IMR-90 (cell line): ENCODE results near the gene PARL. TPM values are rescaled to one million over a fixed set of nuclear protein-coding genes. Genes with fewer than 3 reads are reported as not detected.

ENCODE experiments used
- ATAC-seq: fragments of 200-7000 bp; cut with Tn5 transposase; 2 replicates; pipeline ENCODE4 v1.9.1; 2020; ENCODE audit warnings: low read depth, mild to moderate bottlenecking, moderate library complexity
- BruUV-seq: library from RNA; stranded (reverse); fragments of 400-500 nt; replicated peaks from 2 replicates; lab custom pipeline; 2021; lab: Mats Ljungman, UMichigan
- CTCF ChIA-PET: fragments of 300-600 bp; formaldehyde crosslinking; extraction: SDS; loops from one replicate; lab custom pipeline; 2021; ENCODE audit warnings: antibody characterized with exemption; lab: Yijun Ruan, JAX
- POLR2A ChIA-PET: fragments of 300-600 bp; sonication (Branson Sonifier 250); formaldehyde crosslinking; loops from one replicate; lab custom pipeline; 2022; ENCODE audit warnings: antibody characterized with exemption; ENCODE audit not compliant: unreplicated experiment; lab: Charles Lee
- DNase-seq: peaks from one replicate; pipeline ENCODE4 v3.0.0; 2013
- H2AFZ ChIP-seq: replicated peaks from 2 replicates; pipeline ENCODE3; 2013; ENCODE audit warnings: low read length, mild to moderate bottlenecking; ENCODE audit not compliant: poor library complexity
- H2AK5ac ChIP-seq: 2 replicates; pipeline ENCODE4 v1.6.1; 2013; ENCODE audit warnings: low read depth, low read length, inconsistent platforms
- H2AK9ac ChIP-seq: replicated peaks from 2 replicates; pipeline ENCODE3; 2013; ENCODE audit warnings: mild to moderate bottlenecking, low read depth, low read length, moderate library complexity; ENCODE audit not compliant: poor library complexity
- H2BK120ac ChIP-seq: 2 replicates; pipeline ENCODE4 v1.6.1; 2013; ENCODE audit warnings: low read depth, low read length, inconsistent platforms
- H2BK15ac ChIP-seq: 3 replicates; pipeline ENCODE4 v1.6.1; 2013; ENCODE audit warnings: low read depth, low read length, inconsistent platforms
- H2BK20ac ChIP-seq: 2 replicates; pipeline ENCODE4 v1.6.1; 2013; ENCODE audit warnings: low read depth, mild to moderate bottlenecking, inconsistent platforms, low read length, moderate library complexity
- H2BK5ac ChIP-seq: 2 replicates; pipeline ENCODE4 v1.6.1; 2013; ENCODE audit warnings: mild to moderate bottlenecking, low read depth, low read length, inconsistent platforms; ENCODE audit not compliant: poor library complexity, severe bottlenecking
- H3K14ac ChIP-seq: replicated peaks from 2 replicates; pipeline ENCODE4 v1.6.1; 2013; ENCODE audit warnings: low read depth, low read length, inconsistent platforms
- H3K18ac ChIP-seq: 2 replicates; pipeline ENCODE4 v1.6.1; 2013; ENCODE audit warnings: low read depth, low read length, control low read depth
- H3K23ac ChIP-seq: 2 replicates; pipeline ENCODE4 v1.6.1; 2013; ENCODE audit warnings: low read depth, low read length, inconsistent platforms
- H3K27ac ChIP-seq: 2 replicates; pipeline ENCODE4 v1.5.1; 2013; ENCODE audit warnings: mild to moderate bottlenecking, control low read depth, low read length; ENCODE audit not compliant: insufficient read depth
- H3K27me3 ChIP-seq: 2 replicates; pipeline ENCODE4 v1.6.1; 2013; ENCODE audit warnings: low read length; ENCODE audit not compliant: control insufficient read depth, insufficient read depth
- H3K36me3 ChIP-seq: 2 replicates; pipeline ENCODE4 v1.6.1; 2013; ENCODE audit warnings: low read length, mixed read lengths; ENCODE audit not compliant: control insufficient read depth, insufficient read depth
- H3K4ac ChIP-seq: 2 replicates; pipeline ENCODE4 v1.6.1; 2013; ENCODE audit warnings: low read depth, low read length, inconsistent platforms
- H3K4me1 ChIP-seq: 2 replicates; pipeline ENCODE4 v1.6.1; 2013; ENCODE audit warnings: low read length, mixed read lengths; ENCODE audit not compliant: control insufficient read depth, insufficient read depth
- H3K4me2 ChIP-seq: 2 replicates; pipeline ENCODE4 v1.6.1; 2013; ENCODE audit warnings: low read depth, mild to moderate bottlenecking, control low read depth, low read length, moderate library complexity
- H3K4me3 ChIP-seq: 2 replicates; pipeline ENCODE4 v1.5.1; 2013; ENCODE audit warnings: low read depth, mild to moderate bottlenecking, control low read depth, low read length, moderate library complexity; ENCODE audit not compliant: insufficient read depth
- H3K56ac ChIP-seq: 2 replicates; pipeline ENCODE4 v1.6.1; 2013; ENCODE audit warnings: low read length, inconsistent platforms; ENCODE audit not compliant: insufficient read depth; ENCODE audit errors: extremely low read depth
- H3K79me1 ChIP-seq, 2 experiments: 2 replicates each; pipeline ENCODE4 v1.6.1; 2013; ENCODE audit warnings: low read length in 2 of 2, inconsistent platforms in 1 of 2, low read depth in 1 of 2
- H3K9ac ChIP-seq: 2 replicates; pipeline ENCODE4 v1.6.1; 2013; ENCODE audit warnings: low read depth, low read length, control low read depth
- H3K9me1 ChIP-seq: 2 replicates; pipeline ENCODE4 v1.6.1; 2013; ENCODE audit warnings: low read length, inconsistent platforms; ENCODE audit not compliant: insufficient read depth
- H3K9me3 ChIP-seq: 2 replicates; pipeline ENCODE4 v1.6.1; 2013; ENCODE audit warnings: low read length; ENCODE audit not compliant: control insufficient read depth, insufficient read depth
- H4K20me1 ChIP-seq: 2 replicates; pipeline ENCODE4 v1.6.1; 2013; ENCODE audit warnings: low read length, inconsistent platforms; ENCODE audit not compliant: insufficient read depth
- H4K5ac ChIP-seq: 2 replicates; pipeline ENCODE4 v1.6.1; 2013; ENCODE audit warnings: mild to moderate bottlenecking, low read depth, low read length, control low read depth
- H4K8ac ChIP-seq, 2 experiments: 2 replicates each; pipeline ENCODE4 v1.6.1; 2013; ENCODE audit warnings: low read depth in 2 of 2, low read length in 2 of 2, control low read depth in 1 of 2, inconsistent platforms in 1 of 2
- H4K91ac ChIP-seq: 2 replicates; pipeline ENCODE4 v1.6.1; 2013; ENCODE audit warnings: low read depth, low read length, inconsistent platforms; ENCODE audit not compliant: insufficient read depth
- BHLHE40 ChIP-seq: fragments of 150-350 bp; IDR thresholded peaks from 2 replicates; pipeline ENCODE4 v1.6.1; 2016; ENCODE audit warnings: mild to moderate bottlenecking, low read depth, low read length
- CEBPB ChIP-seq: IDR thresholded peaks from 2 replicates; pipeline ENCODE4 v1.6.1; 2012; ENCODE audit warnings: low read depth, low read length, improper control_type of control experiment
- FOS ChIP-seq: fragments of 150-350 bp; IDR thresholded peaks from 2 replicates; pipeline ENCODE4 v1.6.1; 2016; ENCODE audit warnings: low read depth, low read length
- MAFK ChIP-seq: IDR thresholded peaks from 2 replicates; pipeline ENCODE4 v1.6.1; 2012; ENCODE audit warnings: low read depth, low read length, improper control_type of control experiment
- MAZ ChIP-seq: IDR thresholded peaks from 2 replicates; pipeline ENCODE4 v1.6.1; 2012; ENCODE audit warnings: low read depth, mild to moderate bottlenecking, low read length, improper control_type of control experiment, moderate library complexity, borderline replicate concordance
- MXI1 ChIP-seq: IDR thresholded peaks from 2 replicates; pipeline ENCODE4 v1.6.1; 2012; ENCODE audit warnings: low read depth, mild to moderate bottlenecking, low read length, moderate library complexity, borderline replicate concordance
- NFE2L2 ChIP-seq: fragments of 150-350 bp; IDR thresholded peaks from 2 replicates; pipeline ENCODE4 v1.6.1; 2016; ENCODE audit warnings: low read depth, mild to moderate bottlenecking, low read length
- RAD21 ChIP-seq: IDR thresholded peaks from 2 replicates; pipeline ENCODE4 v1.6.1; 2012; ENCODE audit warnings: low read length, improper control_type of control experiment
- RCOR1 ChIP-seq: IDR thresholded peaks from 2 replicates; pipeline ENCODE4 v1.6.1; 2012; ENCODE audit warnings: mild to moderate bottlenecking, low read length, improper control_type of control experiment; ENCODE audit not compliant: insufficient replicate concordance
- RFX5 ChIP-seq: IDR thresholded peaks from 2 replicates; pipeline ENCODE4 v1.8.0; 2012; ENCODE audit warnings: low read depth, mild to moderate bottlenecking, low read length, moderate library complexity
- SMC3 ChIP-seq: fragments of 150-350 bp; IDR thresholded peaks from 2 replicates; pipeline ENCODE4 v1.6.1; 2016; ENCODE audit warnings: low read depth, mild to moderate bottlenecking, antibody characterized with exemption, low read length, moderate library complexity
- WGBS, 2 experiments: methylation state at CpG; one replicate each; pipeline versions ENCODE4 v1.1.5 to v1.1.7; 2013; ENCODE audit warnings: missing lambda C conversion rate in 2 of 2; ENCODE audit not compliant: insufficient read length in 1 of 2; ENCODE audit errors: extremely low coverage in 2 of 2; 5-methylcytosine and 5-hydroxymethylcytosine counted together
- dilution Hi-C: fragments of 300-500 bp; cut with HindIII; formaldehyde crosslinking; loops from one replicate; pipeline ENCODE4 v1.14.3; 2018; ENCODE audit warnings: low sequenced_read_pairs; ENCODE audit not compliant: unreplicated experiment
- in situ Hi-C: fragments of 300-500 bp; cut with MboI; formaldehyde crosslinking; loops from 3 replicates; pipeline ENCODE4 v1.14.3; 2019; ENCODE audit warnings: low sequenced_read_pairs, inconsistent platforms, mixed read lengths
- intact Hi-C: fragments of 100-400 bp; cut with micrococcal nuclease; formaldehyde crosslinking; loops from 2 replicates; pipeline ENCODE4 v1.10.0; 2022
- polyA plus RNA-seq, 3 experiments: library from polyadenylated mRNA; depleted of rRNA; stranded (reverse); fragments of >200 nt; gene quantifications; 2 replicates each; pipeline ENCODE4 v1.2.3, GENCODE V29; 2012; ENCODE audit warnings: low replicate concordance in 1 of 3
- total RNA-seq: library from RNA; depleted of rRNA; stranded (reverse); fragments of >200 nt; gene quantifications from 2 replicates; pipeline ENCODE4 v1.2.3, GENCODE V29; 2012
- TF ChIP-seq, protein P1 (sequence below): fragments of 150-350 bp; IDR thresholded peaks from 2 replicates; pipeline ENCODE4 v1.6.1; 2016; ENCODE audit warnings: low read depth, mild to moderate bottlenecking, low read length, moderate library complexity, borderline replicate concordance
- TF ChIP-seq, protein P2 (sequence below): fragments of 150-350 bp; IDR thresholded peaks from 2 replicates; pipeline ENCODE4 v1.6.1; 2017; ENCODE audit warnings: mild to moderate bottlenecking, antibody characterized with exemption, low read length, low read depth
- TF ChIP-seq, protein P3 (sequence below): conservative IDR thresholded peaks from 2 replicates; pipeline ENCODE4 v1.5.1; 2012; ENCODE audit warnings: mild to moderate bottlenecking, low read depth, low read length, improper control_type of control experiment

PARL gene
- total and polyA plus RNA-seq, 2 of the 4 experiments (the other 2 are of a cell fraction), result 35.5 to 42.6 TPM

DNA sequence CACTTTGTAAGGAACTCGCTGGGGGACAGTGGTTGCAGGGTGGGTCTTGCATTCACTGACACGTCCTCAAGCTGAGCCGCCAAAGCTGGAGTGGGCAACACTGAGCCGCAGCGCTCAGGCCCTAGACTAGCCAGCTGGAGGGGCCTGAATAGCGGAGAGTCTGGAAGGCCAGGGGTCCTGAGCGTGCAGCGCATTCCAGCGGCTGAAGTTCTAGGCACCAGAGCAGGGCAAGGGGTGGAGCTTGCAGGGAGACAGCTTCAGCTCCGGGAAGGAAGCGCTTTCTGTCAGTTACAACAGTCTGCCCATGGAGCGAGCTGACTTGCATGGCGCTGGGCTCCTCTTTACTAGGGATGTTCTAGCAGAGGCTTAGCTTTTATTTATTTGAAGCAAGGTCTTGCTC is 62.0 kb downstream of the PARL start:
- no peak overlapping the region for H4K5ac ChIP-seq
- peaks cover 5% of the 10 kb centered on the region; the same call in 1 of the 2 replicates for H3K9me1 ChIP-seq
- peaks cover 0 to 3% of the 10 kb centered on the region in 2 experiments; a peak in 1 of 4 replicates for H3K79me1 ChIP-seq
- dilution Hi-C loops (no loop called here), intact Hi-C loops (no loop called here), in situ Hi-C loops (no loop called here)
- no peak overlapping the region for H4K91ac ChIP-seq
- H3K4me3 ChIP-seq, result no peak overlapping the region
- no peak overlapping the region for H3K14ac ChIP-seq
- TF ChIP-seq RAD21, result no peak
- TF ChIP-seq, protein P1, sequence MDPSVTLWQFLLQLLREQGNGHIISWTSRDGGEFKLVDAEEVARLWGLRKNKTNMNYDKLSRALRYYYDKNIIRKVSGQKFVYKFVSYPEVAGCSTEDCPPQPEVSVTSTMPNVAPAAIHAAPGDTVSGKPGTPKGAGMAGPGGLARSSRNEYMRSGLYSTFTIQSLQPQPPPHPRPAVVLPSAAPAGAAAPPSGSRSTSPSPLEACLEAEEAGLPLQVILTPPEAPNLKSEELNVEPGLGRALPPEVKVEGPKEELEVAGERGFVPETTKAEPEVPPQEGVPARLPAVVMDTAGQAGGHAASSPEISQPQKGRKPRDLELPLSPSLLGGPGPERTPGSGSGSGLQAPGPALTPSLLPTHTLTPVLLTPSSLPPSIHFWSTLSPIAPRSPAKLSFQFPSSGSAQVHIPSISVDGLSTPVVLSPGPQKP, result no peak
- no peak for TF ChIP-seq CEBPB
- TF ChIP-seq NFE2L2, result no peak
- no peak for TF ChIP-seq MAFK
- TF ChIP-seq RFX5, result no peak
- TF ChIP-seq FOS, result no peak
- TF ChIP-seq, protein P2, sequence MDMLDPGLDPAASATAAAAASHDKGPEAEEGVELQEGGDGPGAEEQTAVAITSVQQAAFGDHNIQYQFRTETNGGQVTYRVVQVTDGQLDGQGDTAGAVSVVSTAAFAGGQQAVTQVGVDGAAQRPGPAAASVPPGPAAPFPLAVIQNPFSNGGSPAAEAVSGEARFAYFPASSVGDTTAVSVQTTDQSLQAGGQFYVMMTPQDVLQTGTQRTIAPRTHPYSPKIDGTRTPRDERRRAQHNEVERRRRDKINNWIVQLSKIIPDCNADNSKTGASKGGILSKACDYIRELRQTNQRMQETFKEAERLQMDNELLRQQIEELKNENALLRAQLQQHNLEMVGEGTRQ, result no peak
- TF ChIP-seq MAZ, result no peak
- no peak for TF ChIP-seq SMC3
- TF ChIP-seq, protein P3, sequence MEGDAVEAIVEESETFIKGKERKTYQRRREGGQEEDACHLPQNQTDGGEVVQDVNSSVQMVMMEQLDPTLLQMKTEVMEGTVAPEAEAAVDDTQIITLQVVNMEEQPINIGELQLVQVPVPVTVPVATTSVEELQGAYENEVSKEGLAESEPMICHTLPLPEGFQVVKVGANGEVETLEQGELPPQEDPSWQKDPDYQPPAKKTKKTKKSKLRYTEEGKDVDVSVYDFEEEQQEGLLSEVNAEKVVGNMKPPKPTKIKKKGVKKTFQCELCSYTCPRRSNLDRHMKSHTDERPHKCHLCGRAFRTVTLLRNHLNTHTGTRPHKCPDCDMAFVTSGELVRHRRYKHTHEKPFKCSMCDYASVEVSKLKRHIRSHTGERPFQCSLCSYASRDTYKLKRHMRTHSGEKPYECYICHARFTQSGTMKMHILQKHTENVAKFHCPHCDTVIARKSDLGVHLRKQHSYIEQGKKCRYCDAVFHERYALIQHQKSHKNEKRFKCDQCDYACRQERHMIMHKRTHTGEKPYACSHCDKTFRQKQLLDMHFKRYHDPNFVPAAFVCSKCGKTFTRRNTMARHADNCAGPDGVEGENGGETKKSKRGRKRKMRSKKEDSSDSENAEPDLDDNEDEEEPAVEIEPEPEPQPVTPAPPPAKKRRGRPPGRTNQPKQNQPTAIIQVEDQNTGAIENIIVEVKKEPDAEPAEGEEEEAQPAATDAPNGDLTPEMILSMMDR, result no peak
- no peak for TF ChIP-seq MXI1
- no peak for TF ChIP-seq BHLHE40
- no peak for TF ChIP-seq RCOR1
- H4K20me1 ChIP-seq, result peaks cover 10% of the 10 kb centered on the region
- ATAC-seq (no peak), DNase-seq (no peak)
- H3K36me3 ChIP-seq, result no peaks in the 10 kb centered on the region
- no peak overlapping the region for H3K23ac ChIP-seq
- no peak overlapping the region for H2BK15ac ChIP-seq
- no peak overlapping the region for H3K18ac ChIP-seq
- H2AFZ ChIP-seq, result no peak overlapping the region
- H3K9ac ChIP-seq, result no peak overlapping the region
- H2BK5ac ChIP-seq, result no peak overlapping the region
- no peak overlapping the region for H3K4ac ChIP-seq
- no peaks in the 10 kb centered on the region for H3K9me3 ChIP-seq
- no peak overlapping the region for H3K27ac ChIP-seq
- BruUV-seq, result no TSS peak
- no peak overlapping the region for H2BK20ac ChIP-seq
- no peak overlapping the region for H2BK120ac ChIP-seq
- POLR2A ChIA-PET, result no interaction called here
- H4K8ac ChIP-seq, result no peak overlapping the region
- WGBS, 2 experiments, result 53% methylated on average over 9 of the region's 13 CpGs; no CpG with 5 or more reads in 1 of the 2 experiments
- no peaks in the 10 kb centered on the region for H3K4me1 ChIP-seq
- H3K27me3 ChIP-seq, result no peaks in the 10 kb centered on the region
- H2AK9ac ChIP-seq, result no peak overlapping the region
- no peak overlapping the region for H3K4me2 ChIP-seq
- no peak overlapping the region for H2AK5ac ChIP-seq
- CTCF ChIA-PET, result no interaction called here
- H3K56ac ChIP-seq, result no peak overlapping the region
